Neural cell (in vitro differentiated cells): ENCODE results near the gene MYRF.

Experiments
- EP300 ChIP-seq: fragments of 450-650 bp; conservative IDR thresholded peaks from 2 replicates; pipeline ENCODE4 v1.6.1; 2014; ENCODE audit warnings: antibody characterized with exemption, mild to moderate bottlenecking, moderate library complexity; ENCODE audit not compliant: poor library complexity, severe bottlenecking
- EZH2 ChIP-seq: fragments of 200-600, 300-800 bp; shearing (Covaris generic), sonication (generic); IDR thresholded peaks from 2 replicates; pipeline ENCODE4 v1.6.1; 2014; ENCODE audit warnings: antibody characterized with exemption, low read length, borderline replicate concordance, mild to moderate bottlenecking; ENCODE audit not compliant: insufficient read depth, poor library complexity, severe bottlenecking
- MXI1 ChIP-seq: fragments of 450-650 bp; conservative IDR thresholded peaks from 2 replicates; pipeline ENCODE4 v1.6.1; 2014; ENCODE audit warnings: antibody characterized with exemption, mild to moderate bottlenecking; ENCODE audit not compliant: poor library complexity, severe bottlenecking
- POLR2AphosphoS5 ChIP-seq: IDR thresholded peaks from 2 replicates; pipeline ENCODE4 v1.6.1; 2012
- RAD21 ChIP-seq: fragments of 450-650 bp; conservative IDR thresholded peaks from 2 replicates; pipeline ENCODE4 v1.6.1; 2014; ENCODE audit warnings: antibody characterized with exemption, mild to moderate bottlenecking, moderate library complexity
- TAF1 ChIP-seq: IDR thresholded peaks from 2 replicates; pipeline ENCODE4 v1.6.1; 2012; ENCODE audit warnings: low read depth
- TF ChIP-seq, protein P1 (sequence below): fragments of 450-650 bp; IDR thresholded peaks from 2 replicates; pipeline ENCODE4 v1.5.1; 2014; ENCODE audit warnings: antibody characterized with exemption, mild to moderate bottlenecking, moderate library complexity; ENCODE audit not compliant: poor library complexity, severe bottlenecking
- TF ChIP-seq, protein P2 (sequence below): IDR thresholded peaks from 2 replicates; pipeline ENCODE4 v1.6.1; 2012; ENCODE audit warnings: borderline replicate concordance

DNA sequence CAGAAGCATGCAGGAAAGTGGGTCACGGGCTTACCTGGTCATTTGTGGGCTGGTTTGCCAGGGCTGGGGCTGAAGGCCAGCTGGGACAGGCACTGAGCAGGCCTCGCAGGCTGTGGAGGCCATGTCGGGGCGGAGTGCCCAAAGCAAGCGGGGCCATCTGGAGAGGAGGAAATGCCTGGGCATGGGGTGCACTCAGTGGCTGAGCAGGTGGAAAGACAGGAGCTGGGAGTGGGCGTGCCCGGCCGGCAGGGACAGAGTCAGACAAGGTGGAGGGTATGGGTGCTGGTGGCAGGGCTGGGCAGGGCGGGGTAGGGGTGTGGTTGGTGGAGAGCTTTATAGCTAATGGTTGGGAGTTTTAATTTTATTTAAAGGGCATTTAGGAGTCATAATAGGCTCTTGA lies 44.9 kb upstream of the MYRF start:
- TF ChIP-seq POLR2AphosphoS5 (no peak), EZH2 (no peak), EP300 (no peak), RAD21 (no peak), MXI1 (no peak), TAF1 (no peak)
- TF ChIP-seq, protein P1, sequence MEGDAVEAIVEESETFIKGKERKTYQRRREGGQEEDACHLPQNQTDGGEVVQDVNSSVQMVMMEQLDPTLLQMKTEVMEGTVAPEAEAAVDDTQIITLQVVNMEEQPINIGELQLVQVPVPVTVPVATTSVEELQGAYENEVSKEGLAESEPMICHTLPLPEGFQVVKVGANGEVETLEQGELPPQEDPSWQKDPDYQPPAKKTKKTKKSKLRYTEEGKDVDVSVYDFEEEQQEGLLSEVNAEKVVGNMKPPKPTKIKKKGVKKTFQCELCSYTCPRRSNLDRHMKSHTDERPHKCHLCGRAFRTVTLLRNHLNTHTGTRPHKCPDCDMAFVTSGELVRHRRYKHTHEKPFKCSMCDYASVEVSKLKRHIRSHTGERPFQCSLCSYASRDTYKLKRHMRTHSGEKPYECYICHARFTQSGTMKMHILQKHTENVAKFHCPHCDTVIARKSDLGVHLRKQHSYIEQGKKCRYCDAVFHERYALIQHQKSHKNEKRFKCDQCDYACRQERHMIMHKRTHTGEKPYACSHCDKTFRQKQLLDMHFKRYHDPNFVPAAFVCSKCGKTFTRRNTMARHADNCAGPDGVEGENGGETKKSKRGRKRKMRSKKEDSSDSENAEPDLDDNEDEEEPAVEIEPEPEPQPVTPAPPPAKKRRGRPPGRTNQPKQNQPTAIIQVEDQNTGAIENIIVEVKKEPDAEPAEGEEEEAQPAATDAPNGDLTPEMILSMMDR: no peak
- TF ChIP-seq, protein P2, sequence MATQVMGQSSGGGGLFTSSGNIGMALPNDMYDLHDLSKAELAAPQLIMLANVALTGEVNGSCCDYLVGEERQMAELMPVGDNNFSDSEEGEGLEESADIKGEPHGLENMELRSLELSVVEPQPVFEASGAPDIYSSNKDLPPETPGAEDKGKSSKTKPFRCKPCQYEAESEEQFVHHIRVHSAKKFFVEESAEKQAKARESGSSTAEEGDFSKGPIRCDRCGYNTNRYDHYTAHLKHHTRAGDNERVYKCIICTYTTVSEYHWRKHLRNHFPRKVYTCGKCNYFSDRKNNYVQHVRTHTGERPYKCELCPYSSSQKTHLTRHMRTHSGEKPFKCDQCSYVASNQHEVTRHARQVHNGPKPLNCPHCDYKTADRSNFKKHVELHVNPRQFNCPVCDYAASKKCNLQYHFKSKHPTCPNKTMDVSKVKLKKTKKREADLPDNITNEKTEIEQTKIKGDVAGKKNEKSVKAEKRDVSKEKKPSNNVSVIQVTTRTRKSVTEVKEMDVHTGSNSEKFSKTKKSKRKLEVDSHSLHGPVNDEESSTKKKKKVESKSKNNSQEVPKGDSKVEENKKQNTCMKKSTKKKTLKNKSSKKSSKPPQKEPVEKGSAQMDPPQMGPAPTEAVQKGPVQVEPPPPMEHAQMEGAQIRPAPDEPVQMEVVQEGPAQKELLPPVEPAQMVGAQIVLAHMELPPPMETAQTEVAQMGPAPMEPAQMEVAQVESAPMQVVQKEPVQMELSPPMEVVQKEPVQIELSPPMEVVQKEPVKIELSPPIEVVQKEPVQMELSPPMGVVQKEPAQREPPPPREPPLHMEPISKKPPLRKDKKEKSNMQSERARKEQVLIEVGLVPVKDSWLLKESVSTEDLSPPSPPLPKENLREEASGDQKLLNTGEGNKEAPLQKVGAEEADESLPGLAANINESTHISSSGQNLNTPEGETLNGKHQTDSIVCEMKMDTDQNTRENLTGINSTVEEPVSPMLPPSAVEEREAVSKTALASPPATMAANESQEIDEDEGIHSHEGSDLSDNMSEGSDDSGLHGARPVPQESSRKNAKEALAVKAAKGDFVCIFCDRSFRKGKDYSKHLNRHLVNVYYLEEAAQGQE: no peak
